GM08714 (cell line): ENCODE data around the gene TMTC2.

Source experiments
- H3K4me3 ChIP-seq: fragments of 200-500 bp; sonication (Bioruptor generic); 2 replicates; pipeline ENCODE4 v1.5.1; 2014; ENCODE audit warnings: mild to moderate bottlenecking, low read length, inconsistent platforms
- ZNF274 ChIP-seq: IDR thresholded peaks from 2 replicates; pipeline ENCODE4 v1.6.1; 2012; ENCODE audit warnings: mild to moderate bottlenecking, low read depth, low read length

The TMTC2 gene

DNA sequence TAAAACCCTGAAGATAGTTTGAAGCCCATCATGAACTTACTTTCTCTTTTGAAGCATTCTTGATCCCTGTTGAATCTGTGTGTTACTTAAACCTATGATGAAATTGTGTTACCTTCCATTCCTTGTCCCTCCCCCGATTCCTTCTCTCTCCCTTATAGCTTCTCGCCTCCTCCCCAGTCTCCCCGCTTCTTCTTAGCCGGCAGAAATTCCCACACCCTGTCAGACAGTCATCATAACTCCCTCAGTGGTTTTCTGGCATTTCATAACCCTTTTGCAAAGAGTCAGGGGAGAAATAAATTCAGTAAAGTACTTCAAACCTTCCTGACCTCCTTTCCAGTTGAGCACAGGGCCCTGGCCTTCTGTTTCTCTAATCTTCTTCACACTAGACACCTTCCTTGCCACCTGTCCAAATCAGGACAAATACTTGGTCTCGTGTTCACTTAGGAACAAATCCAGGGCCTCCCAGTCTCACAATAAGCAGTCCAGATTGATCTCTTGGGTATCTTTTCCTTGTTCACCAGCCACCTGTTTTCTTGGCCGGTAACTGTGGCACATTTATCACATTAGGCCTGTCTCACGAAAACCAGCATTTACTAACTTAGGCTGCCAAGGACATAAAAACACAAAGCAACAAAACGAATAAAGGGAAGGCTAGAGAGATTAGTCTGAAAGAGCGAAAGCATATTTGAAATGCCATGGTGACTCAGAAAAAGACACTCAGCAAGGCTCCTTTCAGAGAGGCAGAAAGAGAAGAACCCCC is 355.9 kb downstream of the TMTC2 start:
- no peak for TF ChIP-seq ZNF274

DNA sequence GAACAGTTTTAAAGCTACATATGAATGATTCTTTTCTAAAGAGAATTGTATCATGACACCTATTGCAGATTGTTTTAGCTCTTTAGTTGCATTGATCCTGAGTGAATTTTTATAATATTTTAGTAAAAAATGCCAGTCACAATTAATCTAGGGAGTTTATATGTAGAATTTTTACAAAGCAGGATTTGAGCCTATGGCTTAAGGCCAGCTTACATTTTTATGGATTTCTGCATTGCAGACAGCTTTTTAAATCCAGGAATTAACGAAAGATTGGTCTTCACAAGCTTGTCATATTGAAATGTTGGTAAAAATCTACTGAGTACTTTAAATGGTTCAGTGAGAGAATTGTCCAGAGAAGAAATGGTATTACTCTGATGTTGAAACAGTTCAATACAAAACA is 358.0 kb downstream of the TMTC2 start:
- no peak for TF ChIP-seq ZNF274
- H3K4me3 ChIP-seq, result no peak overlapping the region

More for the DNA sequence above, 355.9 kb downstream of the TMTC2 start:
- H3K4me3 ChIP-seq, result no peak overlapping the region

- no peak for TF ChIP-seq ZNF274
- no peak overlapping the region for H3K4me3 ChIP-seq
These were observed 359.3 kb downstream of the TMTC2 start for GRCh38 chr12:83046019-83046418.

DNA sequence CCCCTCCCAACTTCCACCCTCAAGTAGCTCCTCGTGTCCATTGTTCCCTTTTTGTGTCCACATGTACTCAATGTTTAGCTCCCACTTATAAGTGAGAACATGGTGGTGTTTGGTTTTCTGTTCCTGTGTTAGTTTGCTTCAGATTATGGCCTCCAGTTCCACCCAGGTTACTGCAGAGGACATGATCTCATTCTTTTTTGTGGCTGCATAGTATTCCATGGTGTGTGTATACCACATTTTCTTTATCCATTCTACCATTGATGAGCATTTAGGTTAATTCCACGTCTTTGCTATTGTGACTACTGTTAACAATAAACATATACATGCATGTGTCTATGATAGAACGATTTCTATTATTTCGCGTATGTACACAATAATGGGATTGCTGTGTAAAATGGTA is 362.6 kb downstream of the TMTC2 start:
- no peak overlapping the region for H3K4me3 ChIP-seq
- no peak for TF ChIP-seq ZNF274

DNA sequence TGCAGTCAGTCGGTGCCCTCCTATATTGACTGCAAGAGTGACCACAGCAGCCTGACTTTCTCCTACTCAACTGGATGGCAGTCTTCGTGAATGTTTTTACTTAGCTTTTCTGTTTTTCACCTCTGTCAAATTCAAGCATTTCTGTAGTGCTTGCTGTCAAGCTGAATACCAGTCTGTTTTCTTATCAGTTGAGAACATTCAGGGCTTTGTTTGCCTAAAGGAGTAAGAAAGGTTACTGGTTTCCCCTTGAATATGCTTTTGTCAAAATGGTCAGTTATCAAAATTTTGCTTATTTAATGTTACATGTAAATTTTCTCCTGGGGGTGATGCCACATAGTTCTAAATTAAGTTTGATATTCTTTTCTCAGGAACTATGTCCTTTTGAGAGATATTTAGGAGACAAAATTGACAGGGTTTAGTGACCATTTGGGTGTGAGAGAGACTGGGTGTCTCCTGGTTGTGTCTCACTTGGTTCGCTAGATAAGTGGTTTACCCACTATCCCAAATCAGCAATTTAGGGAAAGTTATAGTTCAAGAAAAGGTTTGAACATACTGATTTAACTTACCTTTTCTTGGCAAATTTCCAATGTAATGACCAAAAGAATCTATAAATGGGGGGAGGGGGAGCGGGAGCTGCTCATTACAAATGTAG is 366.3 kb downstream of the TMTC2 start:
- no peak overlapping the region for H3K4me3 ChIP-seq
- no peak for TF ChIP-seq ZNF274

GRCh38 chr12:83057436-83057835 is 370.7 kb downstream of the TMTC2 start:
- no peak for TF ChIP-seq ZNF274
- H3K4me3 ChIP-seq, result no peak overlapping the region

GRCh38 chr12:83059107-83059506 is 372.4 kb downstream of the TMTC2 start:
- TF ChIP-seq ZNF274, result no peak
- H3K4me3 ChIP-seq, result no peak overlapping the region

GRCh38 chr12:83065562-83065961 is 378.9 kb downstream of the TMTC2 start:
- no peak for TF ChIP-seq ZNF274
- H3K4me3 ChIP-seq, result no peak overlapping the region

DNA sequence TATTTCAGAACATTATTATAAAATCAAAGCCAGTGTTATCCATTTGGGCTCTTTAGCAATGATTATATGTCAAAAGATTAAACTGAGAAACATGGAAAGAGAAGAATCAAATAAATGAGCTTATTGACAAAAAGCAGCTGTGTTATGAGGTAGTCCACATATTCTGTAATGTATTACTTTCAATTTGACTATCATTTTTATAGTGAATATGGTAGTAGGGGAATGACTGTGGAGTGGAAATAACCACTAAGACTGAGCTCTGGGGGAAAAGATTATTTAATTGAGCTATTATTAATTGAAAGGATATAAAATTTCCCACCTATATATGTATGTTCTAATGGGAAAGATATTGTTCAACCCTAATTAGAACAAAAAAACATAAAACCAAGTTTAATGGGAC is 381.3 kb downstream of the TMTC2 start:
- H3K4me3 ChIP-seq, result no peak overlapping the region
- TF ChIP-seq ZNF274, result no peak

GRCh38 chr12:83074358-83074894 is 387.7 kb downstream of the TMTC2 start:
- no peak for TF ChIP-seq ZNF274
- H3K4me3 ChIP-seq, result no peak overlapping the region

GRCh38 chr12:83075471-83075870 is 388.8 kb downstream of the TMTC2 start:
- H3K4me3 ChIP-seq, result no peak overlapping the region
- TF ChIP-seq ZNF274, result no peak

GRCh38 chr12:83077041-83077440 is 390.3 kb downstream of the TMTC2 start:
- no peak overlapping the region for H3K4me3 ChIP-seq

DNA sequence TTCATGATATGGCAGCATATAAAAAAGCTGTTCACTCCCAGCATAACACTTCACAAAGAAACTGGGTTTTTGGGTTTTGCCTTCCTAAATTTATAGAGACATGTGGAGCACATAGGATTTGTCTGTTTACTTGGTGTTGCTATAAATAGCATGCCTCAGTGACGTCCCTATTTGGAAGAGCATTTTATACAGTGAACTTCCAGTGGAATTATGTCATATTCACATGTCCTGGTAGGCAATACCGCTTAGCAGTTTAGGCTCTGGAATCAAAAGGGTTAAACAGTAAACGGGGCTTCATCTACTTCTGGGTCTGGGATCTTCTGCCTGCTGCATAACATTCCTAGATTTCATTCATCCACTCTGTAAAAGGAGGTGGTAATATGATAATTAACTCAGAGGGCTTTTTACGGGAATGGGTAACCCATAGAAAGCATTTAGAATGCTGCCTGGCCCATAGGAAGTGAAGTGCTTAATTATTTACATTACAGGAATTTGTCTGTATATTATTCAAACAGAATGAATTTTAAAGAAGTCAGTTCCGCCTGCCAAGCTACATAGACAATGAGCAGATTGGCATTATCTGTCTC is 396.1 kb downstream of the TMTC2 start:
- no peak for TF ChIP-seq ZNF274
- no peak overlapping the region for H3K4me3 ChIP-seq

More at GRCh38 chr12:83077041-83077440, 390.3 kb downstream of the TMTC2 start:
- TF ChIP-seq ZNF274, result no peak

DNA sequence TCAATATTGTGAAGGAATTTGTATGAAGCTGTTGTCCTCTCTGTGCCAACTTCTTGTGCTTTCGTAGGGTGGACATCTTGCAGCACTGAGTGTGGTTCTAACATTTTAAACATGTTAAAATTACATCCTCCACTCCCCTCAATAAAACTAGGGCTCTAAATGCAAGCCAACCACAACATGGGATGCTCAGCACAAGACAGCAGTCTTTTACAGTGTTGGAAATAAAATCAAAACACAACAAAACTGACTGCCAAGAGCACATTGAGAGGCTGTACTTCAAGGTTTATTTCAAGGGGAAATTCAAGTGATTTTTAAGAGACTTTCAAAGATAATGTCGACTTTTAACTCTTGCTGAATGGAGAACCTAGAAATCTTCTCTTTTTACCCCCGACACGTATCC is 396.9 kb downstream of the TMTC2 start:
- no peak overlapping the region for H3K4me3 ChIP-seq
- no peak for TF ChIP-seq ZNF274
